ENCODE data around the gene RUNX1.

- TF ChIP-seq CTCF (IDR thresholded peaks at IDR 0.05) (no peak), POLR2A (IDR thresholded peaks at IDR 0.05) (no peak)
Observed at GRCh38 chr21:34934350-34934749, 114.8 kb downstream of the RUNX1 start.

Data from right lobe of liver (tissue), 4 donors.